Measurements from ENCODE around the gene ZNF525. TPM values are rescaled to one million over a fixed set of nuclear protein-coding genes. Genes with fewer than 3 reads are reported as not detected.

ZNF525 gene
- total and polyA plus RNA-seq, 9 of the 15 experiments (the other 6 are each of a cell fraction or from before 2014, with no cell fraction given): 1.5 to 12.0 (median 6.7) TPM

GRCh38 chr19:53424968-53425597 lies 59.6 kb downstream of the ZNF525 start (continued):
- TF ChIP-seq SMAD4 (CRISPR knock-in tag; conservative IDR thresholded peaks at IDR 0.05) (no peak), KLF13 (tag; IDR thresholded peaks at IDR 0.05; ENCODE audit: borderline replicate concordance, low read depth) (no peak), SMC3 (conservative IDR thresholded peaks at IDR 0.05; ENCODE audit: insufficient read depth, low read depth, low read length) (peak; percentile 60), TBL1XR1 (IDR thresholded peaks at IDR 0.05; ENCODE audit: low read length in 2 of 2) (no peak), THRAP3 (IDR thresholded peaks at IDR 0.05; ENCODE audit: borderline replicate concordance) (no peak), RAD21 (CRISPR knock-in tag; conservative IDR thresholded peaks at IDR 0.05 in 1 of 2, IDR thresholded peaks at IDR 0.05 in 1 of 2) (peak; percentile 46 to 78; a peak in 3 of 4 replicates), HCFC1 (IDR thresholded peaks at IDR 0.05; ENCODE audit: low read depth, low read length) (no peak), SRSF7 (optimal IDR thresholded peaks at IDR 0.05; ENCODE audit: low read depth, low read length) (no peak), CC2D1A (IDR thresholded peaks at IDR 0.05) (0 out of 2 replicates have a peak, but pooled peaks have one; percentile 46), ZC3H11A (IDR thresholded peaks at IDR 0.05; ENCODE audit: low read depth, low read length) (no peak), SUPT5H (IDR thresholded peaks at IDR 0.05) (no peak)
- TF ChIP-seq, protein P1, sequence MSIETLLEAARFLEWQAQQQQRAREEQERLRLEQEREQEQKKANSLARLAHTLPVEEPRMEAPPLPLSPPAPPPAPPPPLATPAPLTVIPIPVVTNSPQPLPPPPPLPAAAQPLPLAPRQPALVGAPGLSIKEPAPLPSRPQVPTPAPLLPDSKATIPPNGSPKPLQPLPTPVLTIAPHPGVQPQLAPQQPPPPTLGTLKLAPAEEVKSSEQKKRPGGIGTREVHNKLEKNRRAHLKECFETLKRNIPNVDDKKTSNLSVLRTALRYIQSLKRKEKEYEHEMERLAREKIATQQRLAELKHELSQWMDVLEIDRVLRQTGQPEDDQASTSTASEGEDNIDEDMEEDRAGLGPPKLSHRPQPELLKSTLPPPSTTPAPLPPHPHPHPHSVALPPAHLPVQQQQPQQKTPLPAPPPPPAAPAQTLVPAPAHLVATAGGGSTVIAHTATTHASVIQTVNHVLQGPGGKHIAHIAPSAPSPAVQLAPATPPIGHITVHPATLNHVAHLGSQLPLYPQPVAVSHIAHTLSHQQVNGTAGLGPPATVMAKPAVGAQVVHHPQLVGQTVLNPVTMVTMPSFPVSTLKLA (conservative IDR thresholded peaks at IDR 0.05): no peak
- TF ChIP-seq, protein P2, sequence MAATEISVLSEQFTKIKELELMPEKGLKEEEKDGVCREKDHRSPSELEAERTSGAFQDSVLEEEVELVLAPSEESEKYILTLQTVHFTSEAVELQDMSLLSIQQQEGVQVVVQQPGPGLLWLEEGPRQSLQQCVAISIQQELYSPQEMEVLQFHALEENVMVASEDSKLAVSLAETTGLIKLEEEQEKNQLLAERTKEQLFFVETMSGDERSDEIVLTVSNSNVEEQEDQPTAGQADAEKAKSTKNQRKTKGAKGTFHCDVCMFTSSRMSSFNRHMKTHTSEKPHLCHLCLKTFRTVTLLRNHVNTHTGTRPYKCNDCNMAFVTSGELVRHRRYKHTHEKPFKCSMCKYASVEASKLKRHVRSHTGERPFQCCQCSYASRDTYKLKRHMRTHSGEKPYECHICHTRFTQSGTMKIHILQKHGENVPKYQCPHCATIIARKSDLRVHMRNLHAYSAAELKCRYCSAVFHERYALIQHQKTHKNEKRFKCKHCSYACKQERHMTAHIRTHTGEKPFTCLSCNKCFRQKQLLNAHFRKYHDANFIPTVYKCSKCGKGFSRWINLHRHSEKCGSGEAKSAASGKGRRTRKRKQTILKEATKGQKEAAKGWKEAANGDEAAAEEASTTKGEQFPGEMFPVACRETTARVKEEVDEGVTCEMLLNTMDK (IDR thresholded peaks at IDR 0.05; ENCODE audit: borderline replicate concordance, insufficient read depth, low read depth, low read length, poor library complexity, severe bottlenecking): no peak
- TF ChIP-seq, protein P3, sequence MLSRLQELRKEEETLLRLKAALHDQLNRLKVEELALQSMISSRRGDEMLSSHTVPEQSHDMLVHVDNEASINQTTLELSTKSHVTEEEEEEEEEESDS (CRISPR knock-in tag; IDR thresholded peaks at IDR 0.05): no peak
- TF ChIP-seq, protein P4, sequence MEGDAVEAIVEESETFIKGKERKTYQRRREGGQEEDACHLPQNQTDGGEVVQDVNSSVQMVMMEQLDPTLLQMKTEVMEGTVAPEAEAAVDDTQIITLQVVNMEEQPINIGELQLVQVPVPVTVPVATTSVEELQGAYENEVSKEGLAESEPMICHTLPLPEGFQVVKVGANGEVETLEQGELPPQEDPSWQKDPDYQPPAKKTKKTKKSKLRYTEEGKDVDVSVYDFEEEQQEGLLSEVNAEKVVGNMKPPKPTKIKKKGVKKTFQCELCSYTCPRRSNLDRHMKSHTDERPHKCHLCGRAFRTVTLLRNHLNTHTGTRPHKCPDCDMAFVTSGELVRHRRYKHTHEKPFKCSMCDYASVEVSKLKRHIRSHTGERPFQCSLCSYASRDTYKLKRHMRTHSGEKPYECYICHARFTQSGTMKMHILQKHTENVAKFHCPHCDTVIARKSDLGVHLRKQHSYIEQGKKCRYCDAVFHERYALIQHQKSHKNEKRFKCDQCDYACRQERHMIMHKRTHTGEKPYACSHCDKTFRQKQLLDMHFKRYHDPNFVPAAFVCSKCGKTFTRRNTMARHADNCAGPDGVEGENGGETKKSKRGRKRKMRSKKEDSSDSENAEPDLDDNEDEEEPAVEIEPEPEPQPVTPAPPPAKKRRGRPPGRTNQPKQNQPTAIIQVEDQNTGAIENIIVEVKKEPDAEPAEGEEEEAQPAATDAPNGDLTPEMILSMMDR (IDR thresholded peaks at IDR 0.05 in 2 of 3, conservative IDR thresholded peaks at IDR 0.05 in 1 of 3; ENCODE audit: insufficient read depth in 2 of 3, low read depth in 1 of 3, low read length in 3 of 3): peak; percentile 88 to 92 (median 92)
- TF ChIP-seq, protein P5, sequence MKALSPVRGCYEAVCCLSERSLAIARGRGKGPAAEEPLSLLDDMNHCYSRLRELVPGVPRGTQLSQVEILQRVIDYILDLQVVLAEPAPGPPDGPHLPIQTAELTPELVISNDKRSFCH (CRISPR knock-in tag; IDR thresholded peaks at IDR 0.05): no peak
- TF ChIP-seq, protein P5 (tag; IDR thresholded peaks at IDR 0.05): no peak
- TF ChIP-seq, protein P6, sequence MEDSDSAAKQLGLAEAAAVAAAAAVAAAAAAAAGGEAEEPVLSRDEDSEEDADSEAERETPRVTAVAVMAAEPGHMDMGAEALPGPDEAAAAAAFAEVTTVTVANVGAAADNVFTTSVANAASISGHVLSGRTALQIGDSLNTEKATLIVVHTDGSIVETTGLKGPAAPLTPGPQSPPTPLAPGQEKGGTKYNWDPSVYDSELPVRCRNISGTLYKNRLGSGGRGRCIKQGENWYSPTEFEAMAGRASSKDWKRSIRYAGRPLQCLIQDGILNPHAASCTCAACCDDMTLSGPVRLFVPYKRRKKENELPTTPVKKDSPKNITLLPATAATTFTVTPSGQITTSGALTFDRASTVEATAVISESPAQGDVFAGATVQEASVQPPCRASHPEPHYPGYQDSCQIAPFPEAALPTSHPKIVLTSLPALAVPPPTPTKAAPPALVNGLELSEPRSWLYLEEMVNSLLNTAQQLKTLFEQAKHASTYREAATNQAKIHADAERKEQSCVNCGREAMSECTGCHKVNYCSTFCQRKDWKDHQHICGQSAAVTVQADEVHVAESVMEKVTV (CRISPR knock-in tag; IDR thresholded peaks at IDR 0.05): peak; percentile 32; the same call in 1 of the 2 replicates

All from K562 (cell line).